Trophoblast cell (in vitro differentiated cells and primary cell): ENCODE data around the gene EYA2.

Experiments
- DNase-seq, 2 donors: peaks; one replicate each; pipeline ENCODE4 v3.0.0-alpha.2; 2016
- H2AFZ ChIP-seq: 2 replicates; pipeline ENCODE4 v1.6.1; 2013; ENCODE audit warnings: low read length, moderate library complexity, mild to moderate bottlenecking; ENCODE audit not compliant: insufficient read depth, poor library complexity
- H2AK5ac ChIP-seq: 2 replicates; pipeline ENCODE4 v1.6.1; 2013; ENCODE audit warnings: mild to moderate bottlenecking, low read length
- H2BK120ac ChIP-seq: 2 replicates; pipeline ENCODE4 v1.6.1; 2013; ENCODE audit warnings: low read length, mild to moderate bottlenecking, moderate library complexity; ENCODE audit not compliant: insufficient read depth, poor library complexity
- H2BK12ac ChIP-seq: 2 replicates; pipeline ENCODE4 v1.6.1; 2013; ENCODE audit warnings: mild to moderate bottlenecking, low read length, moderate library complexity
- H2BK5ac ChIP-seq: 2 replicates; pipeline ENCODE4 v1.6.1; 2013; ENCODE audit warnings: low read length, low read depth, moderate library complexity, mild to moderate bottlenecking; ENCODE audit not compliant: poor library complexity
- H3K14ac ChIP-seq: 2 replicates; pipeline ENCODE4 v1.6.1; 2013; ENCODE audit warnings: mild to moderate bottlenecking, low read length
- H3K18ac ChIP-seq: 2 replicates; pipeline ENCODE4 v1.6.1; 2013; ENCODE audit warnings: mild to moderate bottlenecking, low read length
- H3K23ac ChIP-seq: 2 replicates; pipeline ENCODE4 v1.6.1; 2013; ENCODE audit warnings: low read length
- H3K27ac ChIP-seq: 2 replicates; pipeline ENCODE4 v1.5.1; 2013; ENCODE audit warnings: low read depth, mild to moderate bottlenecking, inconsistent platforms, low read length, moderate library complexity
- H3K27me3 ChIP-seq: 2 replicates; pipeline ENCODE4 v1.6.1; 2013; ENCODE audit warnings: inconsistent platforms, mild to moderate bottlenecking, low read length, moderate library complexity; ENCODE audit not compliant: insufficient read depth
- H3K36me3 ChIP-seq, 2 experiments: 1 replicate in 1 of 2; 2 replicates in 1 of 2; pipeline ENCODE4 v1.6.1; 2013; ENCODE audit warnings: low read length in 2 of 2, mild to moderate bottlenecking in 2 of 2, moderate library complexity in 1 of 2; ENCODE audit not compliant: insufficient read depth in 2 of 2, control insufficient read depth in 1 of 2
- H3K4ac ChIP-seq: 2 replicates; pipeline ENCODE4 v1.6.1; 2013; ENCODE audit warnings: low read depth, mild to moderate bottlenecking, low read length, moderate library complexity
- H3K4me1 ChIP-seq, 2 experiments: 1 replicate in 1 of 2; 2 replicates in 1 of 2; pipeline ENCODE4 v1.6.1; 2013; ENCODE audit warnings: low read length in 2 of 2, mild to moderate bottlenecking in 2 of 2, moderate library complexity in 1 of 2; ENCODE audit not compliant: insufficient read depth in 2 of 2, control insufficient read depth in 1 of 2
- H3K4me2 ChIP-seq: 2 replicates; pipeline ENCODE4 v1.6.1; 2013; ENCODE audit warnings: inconsistent platforms, mild to moderate bottlenecking, low read length, moderate library complexity
- H3K4me3 ChIP-seq: 2 replicates; pipeline ENCODE4 v1.5.1; 2013; ENCODE audit warnings: mild to moderate bottlenecking, low read depth, low read length, inconsistent platforms
- H3K79me1 ChIP-seq: one replicate; pipeline ENCODE4 v1.6.1; 2013; ENCODE audit warnings: low read length
- H3K79me2 ChIP-seq: 2 replicates; pipeline ENCODE4 v1.6.1; 2013; ENCODE audit warnings: low read length, mild to moderate bottlenecking; ENCODE audit not compliant: control insufficient read depth, insufficient read depth, poor library complexity
- H3K9ac ChIP-seq: 2 replicates; pipeline ENCODE4 v1.6.1; 2013; ENCODE audit warnings: mild to moderate bottlenecking, low read length
- H3K9me3 ChIP-seq: 2 replicates; pipeline ENCODE4 v1.6.1; 2013; ENCODE audit warnings: low read depth, mild to moderate bottlenecking, control low read depth, inconsistent platforms, low read length; ENCODE audit not compliant: insufficient read depth
- H4K12ac ChIP-seq: 2 replicates; pipeline ENCODE4 v1.6.1; 2013; ENCODE audit warnings: low read depth, mild to moderate bottlenecking, low read length, moderate library complexity
- H4K8ac ChIP-seq: 2 replicates; pipeline ENCODE4 v1.6.1; 2013; ENCODE audit warnings: low read depth, mild to moderate bottlenecking, low read length, moderate library complexity
- H4K91ac ChIP-seq: one replicate; pipeline ENCODE4 v1.6.1; 2013; ENCODE audit warnings: low read depth, mild to moderate bottlenecking, low read length, moderate library complexity
- WGBS: extraction: QIAGEN DNeasy Blood & Tissue Kit; methylation state at CpG from one replicate; pipeline ENCODE4 v1.1.7; 2013; ENCODE audit warnings: missing lambda C conversion rate; ENCODE audit not compliant: insufficient read length, insufficient coverage; ENCODE audit errors: extremely low coverage; 5-methylcytosine and 5-hydroxymethylcytosine counted together

The EYA2 gene

GRCh38 chr20:47030271-47030810 is 135.7 kb downstream of the EYA2 start:
- Histone ChIP-seq H3K9ac (no peak overlapping the region), H3K4me1 (peaks cover 32 to 36% of the 10 kb centered on the region in 2 experiments), H3K4me3 (no peak overlapping the region), H3K4me2 (no peak overlapping the region), H3K18ac (no peak overlapping the region), H3K79me2 (no peaks in the 10 kb centered on the region), H4K91ac (peak overlapping the region; percentile 7), H2BK12ac (no peak overlapping the region), H4K8ac (no peak overlapping the region), H3K4ac (no peak overlapping the region), H3K27ac (peak overlapping the region; percentile 74), H3K23ac (no peak overlapping the region), H2AK5ac (no peak overlapping the region), H2AFZ (no peak overlapping the region), H2BK5ac (peak overlapping the region; percentile 61), H3K27me3 (no peaks in the 10 kb centered on the region), H3K9me3 (peaks cover 4% of the 10 kb centered on the region), H4K12ac (no peak overlapping the region), H3K79me1 (peaks cover 18% of the 10 kb centered on the region), H3K36me3 (peaks cover 5 to 10% of the 10 kb centered on the region in 2 experiments), H3K14ac (no peak overlapping the region), H2BK120ac (peak overlapping the region; percentile 53)
- no CpG with 5 or more reads among the region's 4 CpGs for WGBS
- DNase-seq = peak; percentile 94 to 97

- peak overlapping the region; percentile 32 for H3K18ac ChIP-seq
- no peak overlapping the region for H2AFZ ChIP-seq
- no peak overlapping the region for H4K8ac ChIP-seq
- H2BK5ac ChIP-seq = peak overlapping the region; percentile 61
- DNase-seq = peak in 1 of 2 donors; percentile 3
- no peaks in the 10 kb centered on the region for H3K79me2 ChIP-seq
- peaks cover 18% of the 10 kb centered on the region for H3K79me1 ChIP-seq
- no CpG with 5 or more reads among the region's 7 CpGs for WGBS
- peaks cover 32 to 36% of the 10 kb centered on the region in 2 experiments for H3K4me1 ChIP-seq
- H2BK120ac ChIP-seq = peak overlapping the region; percentile 53
- H3K4me2 ChIP-seq = peak overlapping the region; percentile 9
- peaks cover 6% of the 10 kb centered on the region for H3K9me3 ChIP-seq
- H2BK12ac ChIP-seq = peak overlapping the region; percentile 61
- H4K91ac ChIP-seq = peak overlapping the region; percentile 17
- H3K27ac ChIP-seq = peak overlapping the region; percentile 74
- H3K14ac ChIP-seq = peak overlapping the region; percentile 19
- no peak overlapping the region for H3K9ac ChIP-seq
- H3K27me3 ChIP-seq = no peaks in the 10 kb centered on the region
- no peak overlapping the region for H2AK5ac ChIP-seq
- H3K36me3 ChIP-seq = peaks cover 5 to 10% of the 10 kb centered on the region in 2 experiments
- no peak overlapping the region for H3K4me3 ChIP-seq
- no peak overlapping the region for H3K23ac ChIP-seq
- no peak overlapping the region for H4K12ac ChIP-seq
- peak overlapping the region; percentile 12 for H3K4ac ChIP-seq
Observed at GRCh38 chr20:47031004-47031403, 136.4 kb downstream of the EYA2 start.

- H3K4ac ChIP-seq = no peak overlapping the region
- no peak overlapping the region for H3K14ac ChIP-seq
- H3K9ac ChIP-seq = no peak overlapping the region
- no peak overlapping the region for H3K4me3 ChIP-seq
- peaks cover 18% of the 10 kb centered on the region for H3K79me1 ChIP-seq
- no CpG with 5 or more reads among the region's 1 CpG for WGBS
- H2BK120ac ChIP-seq = no peak overlapping the region
- peaks cover 6% of the 10 kb centered on the region for H3K9me3 ChIP-seq
- peaks cover 32 to 36% of the 10 kb centered on the region in 2 experiments for H3K4me1 ChIP-seq
- H3K79me2 ChIP-seq = no peaks in the 10 kb centered on the region
- no peak for DNase-seq
- H2BK12ac ChIP-seq = no peak overlapping the region
- H2BK5ac ChIP-seq = no peak overlapping the region
- H3K18ac ChIP-seq = no peak overlapping the region
- no peaks in the 10 kb centered on the region for H3K27me3 ChIP-seq
- peaks cover 5 to 10% of the 10 kb centered on the region in 2 experiments for H3K36me3 ChIP-seq
- no peak overlapping the region for H2AK5ac ChIP-seq
- peak overlapping the region; percentile 25 for H3K4me2 ChIP-seq
- H2AFZ ChIP-seq = no peak overlapping the region
- no peak overlapping the region for H4K12ac ChIP-seq
- H3K23ac ChIP-seq = no peak overlapping the region
- H4K8ac ChIP-seq = no peak overlapping the region
- H4K91ac ChIP-seq = no peak overlapping the region
- peak overlapping the region; percentile 82 for H3K27ac ChIP-seq
Observed at GRCh38 chr20:47031821-47032220, 137.2 kb downstream of the EYA2 start.

- H3K27ac ChIP-seq = peak overlapping the region; percentile 83
- H2AK5ac ChIP-seq = peak overlapping the region; percentile 67
- no peaks in the 10 kb centered on the region for H3K79me2 ChIP-seq
- no peak overlapping the region for H3K9ac ChIP-seq
- peak overlapping the region; percentile 45 for H4K91ac ChIP-seq
- peaks cover 32 to 36% of the 10 kb centered on the region in 2 experiments for H3K4me1 ChIP-seq
- peak overlapping the region; percentile 38 for H3K18ac ChIP-seq
- no CpG with 5 or more reads among the region's 8 CpGs for WGBS
- H3K14ac ChIP-seq = peak overlapping the region; percentile 40
- H3K4ac ChIP-seq = no peak overlapping the region
- no peak overlapping the region for H3K4me3 ChIP-seq
- H4K8ac ChIP-seq = no peak overlapping the region
- peaks cover 6% of the 10 kb centered on the region for H3K9me3 ChIP-seq
- peak; percentile 76 for DNase-seq
- H3K4me2 ChIP-seq = peak overlapping the region; percentile 1
- H2BK120ac ChIP-seq = peak overlapping the region; percentile 73
- H2BK12ac ChIP-seq = peak overlapping the region; percentile 83
- no peak overlapping the region for H3K23ac ChIP-seq
- H2BK5ac ChIP-seq = peak overlapping the region; percentile 45
- no peaks in the 10 kb centered on the region for H3K27me3 ChIP-seq
- peaks cover 5 to 6% of the 10 kb centered on the region in 2 experiments for H3K36me3 ChIP-seq
- H4K12ac ChIP-seq = no peak overlapping the region
- H2AFZ ChIP-seq = no peak overlapping the region
- peaks cover 18% of the 10 kb centered on the region for H3K79me1 ChIP-seq
Observed at GRCh38 chr20:47032933-47033578, 138.4 kb downstream of the EYA2 start.
